B cell (primary cell): ENCODE measurements around the gene PSME3IP1. TPM values are rescaled to one million over a fixed set of nuclear protein-coding genes. Genes with fewer than 3 reads are reported as not detected.
"Not testable (repeated sequence)": the region's sequence is repeated elsewhere in the genome, so short reads cannot be mapped to it uniquely, and the experiment has no call there.

ENCODE experiments used
- ATAC-seq: fragments of 200-7000 bp; cut with Tn5 transposase; one replicate; pipeline ENCODE4 v1.10.0; 2021; ENCODE audit warnings: low read depth, mild to moderate bottlenecking, moderate number of reproducible peaks, moderate library complexity
- CTCF ChIA-PET: fragments of 350-600 bp; sonication (Branson Sonifier 250); formaldehyde crosslinking; loops from one replicate; lab custom pipeline; 2021; ENCODE audit warnings: antibody characterized with exemption, inconsistent platforms; lab: Charles Lee
- POLR2A ChIA-PET: fragments of 350-600 bp; sonication (Branson Sonifier 250); formaldehyde crosslinking; loops from one replicate; lab custom pipeline; 2021; ENCODE audit warnings: antibody characterized with exemption; lab: Charles Lee
- DNase-seq: peaks from one replicate; pipeline ENCODE4 v3.0.0; 2013
- H2AFZ ChIP-seq: 2 replicates; pipeline ENCODE4 v1.6.1; 2012; ENCODE audit warnings: mild to moderate bottlenecking, low read depth, low read length; ENCODE audit not compliant: insufficient read depth, poor library complexity, severe bottlenecking
- H3K27ac ChIP-seq, 2 donors: 1 replicate in 1 of 2; 2 replicates in 1 of 2; pipeline ENCODE4 v1.5.1; 2012 to 2013; ENCODE audit warnings: low read length in 2 of 2, mild to moderate bottlenecking in 2 of 2, moderate library complexity in 1 of 2
- H3K27me3 ChIP-seq, 4 experiments: fragments of 200-600 bp in 1 of 4; sonication (generic) in 1 of 4; replicated peaks in 1 of 4; 1 replicate in 2 of 4; 2 replicates in 2 of 4; pipeline versions ENCODE4 v1.6.1 to v1.7.0; 2013 to 2016; ENCODE audit warnings: low read length in 3 of 4, mild to moderate bottlenecking in 2 of 4, mixed read lengths in 1 of 4, moderate library complexity in 1 of 4; ENCODE audit not compliant: insufficient read depth in 4 of 4, control insufficient read depth in 3 of 4; ENCODE audit errors: control extremely low read depth in 1 of 4
- H3K36me3 ChIP-seq, 2 experiments: replicated peaks in 1 of 2; 1 replicate in 1 of 2; 2 replicates in 1 of 2; pipeline versions ENCODE4 v1.6.1 to v1.7.1; 2013; ENCODE audit warnings: low read length in 1 of 2; ENCODE audit not compliant: insufficient read depth in 2 of 2, control insufficient read depth in 1 of 2; ENCODE audit errors: control extremely low read depth in 1 of 2, extremely low read depth in 1 of 2
- H3K4me1 ChIP-seq, 2 donors: fragments of 200-600 bp in 1 of 2; sonication (generic) in 1 of 2; 1 replicate in 1 of 2; 2 replicates in 1 of 2; pipeline versions ENCODE4 v1.5.1 to v1.6.1; 2013 to 2017; ENCODE audit warnings: low read length in 2 of 2; ENCODE audit not compliant: control insufficient read depth in 2 of 2, insufficient read depth in 2 of 2
- H3K4me2 ChIP-seq: replicated peaks from 2 replicates; pipeline ENCODE3; 2012; ENCODE audit warnings: mild to moderate bottlenecking, low read depth, low read length; ENCODE audit not compliant: poor library complexity, severe bottlenecking
- H3K4me3 ChIP-seq, 5 experiments: fragments of 200-600 bp in 1 of 5; sonication (generic) in 1 of 5; 1 replicate in 3 of 5; 2 replicates in 2 of 5; pipeline versions ENCODE4 v1.5.1 to v1.7.0; 2011 to 2016; ENCODE audit warnings: low read length in 4 of 5, mild to moderate bottlenecking in 4 of 5, low read depth in 2 of 5, control low read depth in 1 of 5, moderate library complexity in 1 of 5; ENCODE audit not compliant: insufficient read depth in 1 of 5; ENCODE audit errors: control extremely low read depth in 1 of 5, extremely low read depth in 1 of 5
- H3K79me2 ChIP-seq: fragments of 200-600 bp; sonication (generic); one replicate; pipeline ENCODE4 v1.6.0; 2016; ENCODE audit warnings: low read length; ENCODE audit not compliant: control insufficient read depth, insufficient read depth
- H3K9ac ChIP-seq: fragments of 200-600 bp; sonication (generic); 2 replicates; pipeline ENCODE4 v1.6.1; 2017; ENCODE audit warnings: mild to moderate bottlenecking, low read length, moderate library complexity
- H3K9me3 ChIP-seq, 3 donors: one replicate each; pipeline versions ENCODE4 v1.6.1 to v1.7.1; 2013; ENCODE audit warnings: low read length in 2 of 3; ENCODE audit not compliant: control insufficient read depth in 2 of 3, insufficient read depth in 1 of 3; ENCODE audit errors: control extremely low read depth in 1 of 3
- H4K20me1 ChIP-seq: 2 replicates; pipeline ENCODE4 v1.6.0; 2012; ENCODE audit warnings: mild to moderate bottlenecking, low read length; ENCODE audit not compliant: insufficient read depth, control insufficient read depth, poor library complexity, severe bottlenecking
- H3K27ac Mint-ChIP-seq: one replicate; pipeline ENCODE4 v1.8.0; 2021; ENCODE audit warnings: mixed read lengths
- H3K27me3 Mint-ChIP-seq: one replicate; pipeline ENCODE4 v1.8.0; 2021; ENCODE audit warnings: mixed read lengths
- H3K4me1 Mint-ChIP-seq: one replicate; pipeline ENCODE4 v1.8.0; 2021; ENCODE audit warnings: mixed read lengths
- H3K4me3 Mint-ChIP-seq: one replicate; pipeline ENCODE4 v1.8.0; 2021; ENCODE audit warnings: mixed read lengths
- H3K9me3 Mint-ChIP-seq: one replicate; pipeline ENCODE4 v1.8.0; 2022; ENCODE audit warnings: mixed read lengths; ENCODE audit not compliant: insufficient read depth
- CTCF ChIP-seq: fragments of 200-600 bp; IDR thresholded peaks from one replicate; pipeline ENCODE4 v1.8.0; 2022; ENCODE audit warnings: antibody characterized with exemption, mild to moderate bottlenecking
- EZH2 ChIP-seq: IDR thresholded peaks from 2 replicates; pipeline ENCODE4 v1.6.1; 2012; ENCODE audit warnings: borderline replicate concordance, low read depth, mild to moderate bottlenecking, moderate library complexity, low read length; ENCODE audit not compliant: insufficient read depth, poor library complexity, severe bottlenecking
- WGBS: methylation state at CpG from one replicate; pipeline ENCODE4 v1.1.5; 2013; ENCODE audit warnings: missing lambda C conversion rate; ENCODE audit not compliant: insufficient coverage; 5-methylcytosine and 5-hydroxymethylcytosine counted together
- intact Hi-C: fragments of 100-400 bp; cut with micrococcal nuclease; formaldehyde crosslinking; loops from one replicate; pipeline ENCODE4 v1.10.0; 2022
- polyA plus RNA-seq: library from polyadenylated mRNA; depleted of rRNA; stranded (reverse); fragments of >200 nt; gene quantifications from 2 replicates; pipeline ENCODE4 v1.2.3, GENCODE V29; 2012
- total RNA-seq, 2 donors: library from RNA; stranded (reverse); fragments of 120-200 nt in 1 of 2; gene quantifications; 1 replicate in 1 of 2; 2 replicates in 1 of 2; pipeline versions ENCODE4 v1.2.3 to v1.2.4, GENCODE V29; 2013 to 2022

The PSME3IP1 gene
- total and polyA plus RNA-seq, 2 donors (not counting 1 experiment from before 2014, with no cell fraction given), result 125 to 166 TPM

- Mint-ChIP-seq H3K9me3 (no peaks in the 10 kb centered on the region), H3K27me3 (peaks cover 3% of the 10 kb centered on the region), H3K4me1 (no peaks in the 10 kb centered on the region), H3K4me3 (no peak overlapping the region), H3K27ac (no peak overlapping the region)
- Histone ChIP-seq H3K9me3 (no peaks in the 10 kb centered on the region), H3K27ac (no peak overlapping the region), H4K20me1 (no peaks in the 10 kb centered on the region), H3K4me3 (no peak overlapping the region), H3K36me3 (no peaks in the 10 kb centered on the region), H2AFZ (no peak overlapping the region), H3K4me2 (no peak overlapping the region), H3K79me2 (no peaks in the 10 kb centered on the region), H3K27me3 (no peaks in the 10 kb centered on the region), H3K4me1 (no peaks in the 10 kb centered on the region), H3K9ac (no peak overlapping the region)
- no peak for ATAC-seq
- ChIA-PET POLR2A (no interaction called here), CTCF (no interaction called here)
- intact Hi-C loops, result no loop called here
- TF ChIP-seq CTCF, result no peak
- no peak for TF ChIP-seq EZH2
- DNase-seq, result no peak
- WGBS, result no CpG with 5 or more reads among the region's 4 CpGs
Observed at GRCh38 chr16:57110937-57111336, 74.9 kb downstream of the PSME3IP1 start.

- 96% methylated on average over 5 of the region's 10 CpGs for WGBS
- H2AFZ ChIP-seq, H3K4me2 ChIP-seq, H3K27me3 ChIP-seq, CTCF ChIA-PET, H3K27me3 Mint-ChIP-seq, H3K27ac ChIP-seq, H3K27ac Mint-ChIP-seq, H4K20me1 ChIP-seq, DNase-seq, ATAC-seq, H3K9me3 Mint-ChIP-seq, H3K9ac ChIP-seq, intact Hi-C loops, H3K4me3 Mint-ChIP-seq, H3K36me3 ChIP-seq, H3K79me2 ChIP-seq, H3K4me1 ChIP-seq, H3K4me1 Mint-ChIP-seq, H3K9me3 ChIP-seq, H3K4me3 ChIP-seq, POLR2A ChIA-PET: not testable (repeated sequence)
Observed at GRCh38 chr16:57109259-57110105, 76.4 kb downstream of the PSME3IP1 start.
